Measurements from ENCODE around the gene LRRC39.
A peak's percentile ranks its signal among the peaks of the same experiment; 100 is the strongest.

The LRRC39 gene

DNA sequence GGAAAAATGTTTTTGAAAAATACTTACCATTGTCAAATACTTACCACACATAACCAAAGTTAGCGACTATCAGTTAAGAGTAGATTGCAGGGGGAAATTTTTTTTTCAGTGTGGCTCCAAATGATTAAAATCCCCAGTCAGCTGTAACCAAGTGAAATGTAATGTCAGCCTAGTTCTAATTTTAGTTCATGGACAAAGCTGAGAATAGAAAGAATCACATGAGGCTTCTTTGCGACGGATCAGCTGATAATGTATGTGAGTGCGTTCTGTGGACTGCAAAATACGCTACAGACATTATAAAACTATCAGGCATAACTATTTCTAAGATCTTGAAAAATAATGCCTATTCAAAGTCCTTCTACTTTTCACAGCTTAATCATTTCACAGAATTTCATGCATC, at the start of gene LRRC39:
LRRC39 (minus strand) TSS at position 166 of the 400 bp plus-strand sequence. CDS start 9,740 bp downstream, outside the sequence.
- no peak for TF ChIP-seq CTCF (IDR thresholded peaks at IDR 0.05; ENCODE audit: insufficient read depth, low read depth, low read length, missing control alignments)
- H3K4me3 ChIP-seq (ENCODE audit: low read length) = no peak within 1 kb of the TSS
- DNase-seq (ENCODE audit: low read depth) = no peak

DNA sequence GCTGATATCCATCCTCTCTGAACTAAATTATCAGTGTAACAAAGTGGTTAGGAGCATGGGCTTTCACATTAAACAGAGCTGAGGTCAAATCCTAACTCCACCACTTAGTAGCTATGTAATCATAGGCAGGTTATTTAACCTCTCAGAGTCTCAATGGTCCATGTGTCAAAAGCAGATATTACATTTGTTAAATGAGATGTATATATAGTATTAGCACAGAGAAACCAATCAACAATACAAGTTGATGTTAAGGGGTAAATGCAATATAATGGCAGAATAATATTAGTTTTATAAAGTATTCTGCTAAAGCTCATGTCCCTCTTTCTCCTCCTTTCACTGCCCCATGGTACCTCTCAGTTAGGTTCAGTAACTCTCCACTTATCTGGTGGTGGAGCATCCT, 44.4 kb upstream of the LRRC39 start:
- no peak overlapping the region for H3K4me3 ChIP-seq (ENCODE audit: low read length)
- TF ChIP-seq CTCF (IDR thresholded peaks at IDR 0.05; ENCODE audit: insufficient read depth, low read depth, low read length, missing control alignments) = no peak
- no peak for DNase-seq (ENCODE audit: low read depth)

DNA sequence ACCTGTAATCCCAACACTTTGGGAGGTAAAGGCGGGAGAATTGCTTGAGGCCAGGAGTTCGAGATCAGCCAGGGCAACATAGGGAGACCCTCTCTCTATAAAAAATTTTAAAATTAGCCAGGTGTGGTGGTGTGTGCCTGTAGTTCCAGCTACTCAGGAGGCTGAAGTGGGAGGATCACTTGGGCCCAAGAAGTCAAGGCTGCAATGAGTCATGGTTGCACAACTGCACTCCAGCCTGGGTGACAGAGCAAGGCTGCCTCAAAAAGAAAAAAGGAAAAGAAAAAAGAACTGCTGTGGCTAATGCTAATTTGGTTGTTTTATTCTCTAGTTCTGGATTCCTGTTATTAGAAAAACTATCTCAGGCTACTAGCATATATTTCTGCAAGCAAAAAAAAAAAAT, 41.8 kb upstream of the LRRC39 start:
- TF ChIP-seq CTCF (IDR thresholded peaks at IDR 0.05; ENCODE audit: insufficient read depth, low read depth, low read length, missing control alignments) = no peak
- no peak overlapping the region for H3K4me3 ChIP-seq (ENCODE audit: low read length)
- DNase-seq (ENCODE audit: low read depth) = peak; percentile 42

DNA sequence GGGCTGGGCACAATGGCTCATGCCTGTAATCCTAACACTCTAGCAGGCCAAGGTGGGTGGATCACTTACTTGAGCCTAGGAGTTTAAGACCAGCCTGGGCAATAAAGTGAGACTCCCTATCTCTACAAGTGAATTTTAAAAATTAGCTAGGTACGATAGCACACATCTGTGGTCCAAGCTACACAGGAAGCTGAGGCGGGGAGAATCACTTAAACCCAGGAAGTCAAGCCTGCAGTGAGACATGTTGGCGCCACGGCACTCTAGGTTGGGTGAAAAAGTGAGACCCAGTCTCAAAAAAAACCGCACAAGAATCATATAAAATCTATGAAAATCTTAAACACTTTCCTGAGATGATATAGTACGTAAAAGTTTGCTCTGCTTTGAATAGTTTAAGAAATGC, 41.4 kb upstream of the LRRC39 start:
- no peak for DNase-seq (ENCODE audit: low read depth)
- TF ChIP-seq CTCF (IDR thresholded peaks at IDR 0.05; ENCODE audit: insufficient read depth, low read depth, low read length, missing control alignments) = no peak
- no peak overlapping the region for H3K4me3 ChIP-seq (ENCODE audit: low read length)

DNA sequence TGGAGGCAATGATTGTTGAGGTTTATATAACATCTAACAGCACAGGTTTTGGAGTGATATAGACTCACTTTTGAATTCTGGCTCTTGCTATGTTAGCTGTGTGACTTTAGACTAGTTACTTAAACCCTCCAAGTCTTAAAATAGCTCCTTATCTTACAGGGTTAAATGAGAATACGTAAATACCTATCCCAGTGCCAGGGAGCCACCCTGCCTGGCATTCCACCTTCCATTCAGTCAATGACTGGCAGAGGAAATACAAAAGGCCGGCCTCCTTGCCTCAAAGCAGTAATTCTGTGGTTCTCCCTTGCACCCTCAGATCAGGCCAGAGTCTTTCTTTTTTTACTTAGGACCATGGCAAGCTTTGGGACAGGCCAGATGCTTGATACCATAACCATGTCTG, 39.8 kb upstream of the LRRC39 start:
- no peak for DNase-seq (ENCODE audit: low read depth)

GRCh38 chr1:100215101-100215500, 37.0 kb upstream of the LRRC39 start:
- H3K4me3 ChIP-seq (ENCODE audit: low read length) = no peak overlapping the region
- no peak for DNase-seq (ENCODE audit: low read depth)
- TF ChIP-seq CTCF (IDR thresholded peaks at IDR 0.05; ENCODE audit: insufficient read depth, low read depth, low read length, missing control alignments) = no peak

More for the DNA sequence above, 39.8 kb upstream of the LRRC39 start:
- no peak for TF ChIP-seq CTCF (IDR thresholded peaks at IDR 0.05; ENCODE audit: insufficient read depth, low read depth, low read length, missing control alignments)
- H3K4me3 ChIP-seq (ENCODE audit: low read length) = no peak overlapping the region

GRCh38 chr1:100213141-100213540, 35.1 kb upstream of the LRRC39 start:
- DNase-seq (ENCODE audit: low read depth) = no peak
- no peak for TF ChIP-seq CTCF (IDR thresholded peaks at IDR 0.05; ENCODE audit: insufficient read depth, low read depth, low read length, missing control alignments)

More at GRCh38 chr1:100213141-100213540, 35.1 kb upstream of the LRRC39 start:
- H3K4me3 ChIP-seq (ENCODE audit: low read length) = no peak overlapping the region

All from epithelial cell of esophagus (primary cell).